ENCODE results near the gene DLGAP1. TPM values are rescaled to one million over a fixed set of nuclear protein-coding genes. Genes with fewer than 3 reads are reported as not detected.

The DLGAP1 gene
- total and polyA plus RNA-seq, 2 of the 4 experiments (the other 2 are of a cell fraction), result under 0.01 to 0.09 TPM

DNA sequence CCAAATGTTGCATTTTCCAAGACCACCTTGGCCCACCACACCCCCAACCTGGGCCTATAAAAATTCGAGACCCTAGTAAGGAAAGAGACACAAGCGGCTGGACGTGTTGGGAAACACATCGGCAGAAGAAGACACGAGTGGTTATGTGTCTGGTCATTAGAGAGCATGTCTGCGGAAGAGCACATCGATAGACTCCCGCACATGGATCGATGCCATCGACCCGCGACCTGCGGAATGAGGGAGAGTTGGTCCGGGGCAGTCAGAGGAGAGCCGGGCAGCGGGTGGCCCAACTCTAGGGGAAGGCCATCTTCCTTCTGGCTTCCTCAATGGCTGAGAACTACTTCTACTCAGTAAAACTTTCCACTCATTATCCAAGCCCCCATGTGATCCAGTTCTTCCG lies 785.7 kb downstream of the DLGAP1 start:
- H2AK9ac ChIP-seq (replicated peaks; ENCODE audit: low read depth, low read length, poor library complexity), result no peak overlapping the region
- 0 out of 2 replicates have a peak overlapping the region, but pooled peaks have one; percentile 28 for H2AK5ac ChIP-seq (ENCODE audit: low read depth, low read length)
- H3K9me3 ChIP-seq (ENCODE audit: control insufficient read depth, insufficient read depth, low read length), result no peaks in the 10 kb centered on the region; the same call in 1 of the 2 replicates
- H3K56ac ChIP-seq (ENCODE audit: extremely low read depth, insufficient read depth, low read length), result no peak overlapping the region
- BruUV-seq (replicated peaks), result no TSS peak
- H2BK5ac ChIP-seq (ENCODE audit: low read depth, low read length, poor library complexity, severe bottlenecking), result no peak overlapping the region
- DNase-seq (no peak), ATAC-seq (ENCODE audit: low read depth) (no peak)
- H3K27me3 ChIP-seq (ENCODE audit: control insufficient read depth, insufficient read depth, low read length), result no peaks in the 10 kb centered on the region
- in situ Hi-C loops (cut with MboI; ENCODE audit: low sequenced_read_pairs) (loop anchor here (5.0 to 10.0 kb wide), 3 partner anchors 75 to 387 kb away; partner anchors contain the start of gene TGIF1), dilution Hi-C loops (cut with HindIII; ENCODE audit: low sequenced_read_pairs, unreplicated experiment) (no loop called here), intact Hi-C loops (cut with micrococcal nuclease) (loop anchor here (5.0 kb wide), 1 partner anchor 737 kb away; no protein-coding TSS in a partner anchor)
- H3K9me1 ChIP-seq (ENCODE audit: insufficient read depth, low read length), result no peaks in the 10 kb centered on the region
- CTCF ChIA-PET, result no interaction called here
- H2BK120ac ChIP-seq (ENCODE audit: low read depth, low read length), result no peak overlapping the region
- no peak overlapping the region for H3K23ac ChIP-seq (ENCODE audit: low read depth, low read length)
- H2BK20ac ChIP-seq (ENCODE audit: low read depth, low read length), result no peak overlapping the region
- H3K4me2 ChIP-seq (ENCODE audit: low read depth, low read length), result no peak overlapping the region
- TF ChIP-seq MXI1 (IDR thresholded peaks at IDR 0.05; ENCODE audit: borderline replicate concordance, low read depth, low read length) (no peak), MAFK (IDR thresholded peaks at IDR 0.05; ENCODE audit: low read depth, low read length) (no peak), CHD1 (IDR thresholded peaks at IDR 0.05; ENCODE audit: low read depth, low read length) (no peak), SMC3 (IDR thresholded peaks at IDR 0.05; ENCODE audit: low read depth, low read length) (no peak), RAD21 (IDR thresholded peaks at IDR 0.05; ENCODE audit: low read length) (no peak), CEBPB (IDR thresholded peaks at IDR 0.05; ENCODE audit: low read depth, low read length) (no peak)
- no peaks in the 10 kb centered on the region for H4K20me1 ChIP-seq (ENCODE audit: insufficient read depth, low read length)
- H3K14ac ChIP-seq (replicated peaks; ENCODE audit: low read depth, low read length), result no peak overlapping the region
- no peaks in the 10 kb centered on the region for H3K36me3 ChIP-seq (ENCODE audit: control insufficient read depth, insufficient read depth, low read length)
- WGBS, 2 experiments (ENCODE audit: extremely low coverage in 2 of 2, insufficient read length in 1 of 2), result 93% methylated on average over 5 of the region's 17 CpGs; no CpG with 5 or more reads in 1 of the 2 experiments
- H3K4ac ChIP-seq (ENCODE audit: low read depth, low read length), result no peak overlapping the region
- no peaks in the 10 kb centered on the region for H3K79me1 ChIP-seq (ENCODE audit: low read depth in 1 of 2, low read length in 2 of 2)
- POLR2A ChIA-PET (ENCODE audit: unreplicated experiment), result no interaction called here
- H3K27ac ChIP-seq (ENCODE audit: insufficient read depth, low read length), result no peak overlapping the region
- peak overlapping the region; percentile 3; the same call in 1 of the 2 replicates for H4K91ac ChIP-seq (ENCODE audit: insufficient read depth, low read depth, low read length)
- H2BK15ac ChIP-seq (ENCODE audit: low read depth, low read length), result no peak overlapping the region
- peaks cover 10% of the 10 kb centered on the region for H3K4me1 ChIP-seq (ENCODE audit: control insufficient read depth, insufficient read depth, low read length)
- no peak overlapping the region for H3K4me3 ChIP-seq (ENCODE audit: insufficient read depth, low read depth, low read length)
- H4K8ac ChIP-seq (ENCODE audit: low read depth in 2 of 2, low read length in 2 of 2), result no peak overlapping the region
- H3K9ac ChIP-seq (ENCODE audit: low read depth, low read length), result no peak overlapping the region
- no peak overlapping the region for H2AFZ ChIP-seq (replicated peaks; ENCODE audit: low read length, poor library complexity)
- no peak overlapping the region for H3K18ac ChIP-seq (ENCODE audit: low read depth, low read length)
- no peak overlapping the region for H4K5ac ChIP-seq (ENCODE audit: low read depth, low read length)
